Epithelial cell of prostate (primary cell): Measurements from ENCODE around the gene EYA4.
"Not testable (repeated sequence)": the region's sequence is repeated elsewhere in the genome, so short reads cannot be mapped to it uniquely, and the experiment has no call there.

Experiments used
- DNase-seq: peaks from one replicate; pipeline ENCODE4 v3.0.0-alpha.2; 2011; ENCODE audit warnings: low read depth, low spot score
- H3K27ac ChIP-seq: fragments of 450-650 bp; 2 replicates; pipeline ENCODE4 v1.5.1; 2017; ENCODE audit warnings: mild to moderate bottlenecking

Gene EYA4

DNA sequence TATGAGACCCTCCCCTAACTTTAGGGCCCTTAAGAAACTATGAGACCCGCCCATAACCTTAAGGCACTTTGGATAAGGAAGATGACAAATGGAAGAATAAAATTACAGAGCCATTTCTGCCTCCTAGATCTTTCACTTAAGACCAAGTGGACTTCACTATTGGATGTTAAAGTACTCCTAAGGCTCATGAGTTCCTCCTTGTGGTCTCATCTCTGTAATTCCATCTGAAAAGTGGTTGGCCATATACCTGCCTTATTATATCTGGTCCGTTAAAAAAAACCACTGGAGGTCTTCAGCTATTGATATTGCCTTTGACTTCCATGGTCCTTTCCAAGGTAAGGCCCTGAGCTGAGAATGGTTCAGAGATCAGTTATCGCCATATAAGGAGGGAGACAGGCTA, 310.3 kb downstream of the EYA4 start:
- no peak for DNase-seq
- H3K27ac ChIP-seq, result no peak overlapping the region

DNA sequence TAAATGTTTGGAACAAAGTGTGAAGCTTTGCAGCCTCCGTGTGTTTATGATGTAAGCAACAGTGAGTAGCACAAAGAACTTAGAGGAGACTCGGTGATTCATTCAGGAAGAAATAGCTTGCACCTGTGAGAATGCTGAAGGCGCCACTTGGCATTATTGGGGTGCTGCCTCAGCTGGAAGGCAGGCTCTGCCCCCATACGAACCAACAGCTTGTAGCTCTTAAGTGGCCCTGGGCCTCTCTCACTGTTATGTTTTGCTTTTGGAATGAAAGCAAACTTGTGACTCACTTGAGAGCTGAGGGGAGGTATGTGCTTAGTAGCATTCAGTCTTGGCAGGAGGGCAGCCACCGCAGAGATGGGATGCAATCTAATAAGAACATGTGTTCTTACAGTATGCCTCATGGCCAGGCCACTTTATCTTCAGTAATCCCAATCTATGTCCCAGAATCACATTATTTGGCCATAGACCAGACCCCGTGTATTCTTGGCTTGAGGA, 310.7 kb downstream of the EYA4 start:
- no peak overlapping the region for H3K27ac ChIP-seq
- DNase-seq, result no peak

DNA sequence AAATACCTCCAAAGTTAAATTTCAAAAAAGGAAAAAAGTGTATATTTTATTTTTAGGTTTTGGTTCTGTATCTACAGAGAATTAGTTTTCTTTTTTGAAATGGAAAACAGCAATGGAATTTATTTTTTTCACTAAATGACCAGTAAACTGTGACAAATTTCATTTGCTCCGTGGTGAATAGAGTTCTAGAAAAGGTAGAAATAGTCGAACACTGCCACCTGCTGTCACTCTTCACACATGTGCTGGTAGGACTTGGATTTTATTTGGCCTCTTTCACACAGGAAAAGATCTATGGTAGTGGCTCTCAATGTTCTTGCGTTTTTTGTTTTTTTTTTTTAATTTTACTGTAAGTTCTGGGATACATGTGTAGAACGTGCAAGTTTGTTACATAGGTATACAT, 312.5 kb downstream of the EYA4 start:
- DNase-seq, result no peak
- H3K27ac ChIP-seq, result no peak overlapping the region

DNA sequence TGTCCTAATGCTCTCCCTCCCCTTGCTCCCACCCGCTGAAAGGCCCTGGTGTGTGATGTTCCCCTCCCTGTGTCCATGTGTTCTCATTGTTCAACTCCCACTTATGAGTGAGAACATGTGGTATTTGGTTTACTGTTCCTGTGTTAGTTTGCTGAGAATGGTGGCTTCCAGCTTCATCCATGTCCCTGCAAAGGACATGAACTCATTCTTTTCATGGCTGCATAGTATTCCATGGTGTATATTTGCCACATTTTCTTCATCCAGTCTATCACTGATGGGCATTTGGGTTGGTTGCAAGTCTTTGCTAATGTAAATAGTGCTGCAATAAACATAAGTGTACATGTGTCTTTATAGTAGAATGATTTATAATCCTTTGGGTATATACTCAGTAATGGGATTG, 313.0 kb downstream of the EYA4 start:
- not testable (repeated sequence) for DNase-seq, H3K27ac ChIP-seq

DNA sequence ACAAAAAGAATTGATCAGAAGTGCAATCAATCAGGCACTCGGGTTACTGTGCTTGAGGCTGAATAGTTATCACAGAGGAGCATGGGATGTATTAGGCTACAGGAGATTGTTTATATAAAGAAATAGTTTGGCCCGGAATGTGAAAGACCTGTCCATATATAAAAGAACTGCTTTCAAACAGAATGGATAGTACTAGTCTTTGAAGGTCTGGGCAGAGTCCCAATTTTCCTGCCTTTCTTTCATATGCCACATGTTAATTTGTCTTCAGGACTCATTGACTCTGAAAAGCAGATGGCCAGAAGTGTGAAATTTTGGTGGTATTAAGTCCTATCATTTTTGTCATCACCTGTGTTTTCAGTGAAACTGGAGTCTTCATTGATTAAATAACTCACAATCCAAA, 314.5 kb downstream of the EYA4 start:
- no peak overlapping the region for H3K27ac ChIP-seq
- DNase-seq, result no peak

DNA sequence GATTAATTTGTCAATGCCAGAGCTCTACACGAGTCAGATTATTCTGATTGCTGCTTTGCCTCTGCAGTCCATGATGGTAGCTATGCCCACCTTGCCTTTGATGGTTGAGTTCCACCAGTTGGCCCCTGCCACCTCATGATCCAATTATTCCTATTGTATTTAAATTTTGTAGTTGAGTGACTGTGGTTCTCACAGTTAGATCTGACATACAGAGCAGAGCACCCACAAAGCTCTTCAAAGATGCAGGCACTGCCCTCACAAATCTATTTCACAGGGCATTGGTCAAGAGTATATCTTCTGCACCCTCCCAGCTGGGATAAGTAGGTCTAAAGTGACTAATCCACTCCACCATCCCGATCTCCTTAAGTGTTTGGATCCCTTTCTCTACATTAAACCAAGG, 318.8 kb downstream of the EYA4 start:
- DNase-seq, result no peak
- no peak overlapping the region for H3K27ac ChIP-seq

DNA sequence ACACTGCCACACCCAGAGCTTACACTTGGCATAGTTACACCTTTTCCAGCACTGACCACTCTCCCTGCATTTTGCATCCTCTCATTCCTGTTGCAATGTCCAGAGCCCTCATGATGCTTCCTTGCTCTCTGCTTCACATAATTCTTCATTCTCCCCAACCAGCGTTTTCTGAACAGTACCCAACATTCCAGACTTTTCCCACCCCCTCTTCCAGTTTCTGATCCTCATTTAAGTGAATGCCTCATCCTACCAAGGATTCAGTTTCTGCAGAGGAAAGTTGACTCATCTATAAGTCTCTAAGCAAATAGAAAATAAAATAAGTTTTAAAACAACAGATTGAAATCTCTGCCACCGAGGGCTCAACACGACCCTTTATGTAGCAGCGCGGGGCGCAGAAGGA, 326.5 kb downstream of the EYA4 start:
- DNase-seq, result no peak
- H3K27ac ChIP-seq, result no peak overlapping the region

DNA sequence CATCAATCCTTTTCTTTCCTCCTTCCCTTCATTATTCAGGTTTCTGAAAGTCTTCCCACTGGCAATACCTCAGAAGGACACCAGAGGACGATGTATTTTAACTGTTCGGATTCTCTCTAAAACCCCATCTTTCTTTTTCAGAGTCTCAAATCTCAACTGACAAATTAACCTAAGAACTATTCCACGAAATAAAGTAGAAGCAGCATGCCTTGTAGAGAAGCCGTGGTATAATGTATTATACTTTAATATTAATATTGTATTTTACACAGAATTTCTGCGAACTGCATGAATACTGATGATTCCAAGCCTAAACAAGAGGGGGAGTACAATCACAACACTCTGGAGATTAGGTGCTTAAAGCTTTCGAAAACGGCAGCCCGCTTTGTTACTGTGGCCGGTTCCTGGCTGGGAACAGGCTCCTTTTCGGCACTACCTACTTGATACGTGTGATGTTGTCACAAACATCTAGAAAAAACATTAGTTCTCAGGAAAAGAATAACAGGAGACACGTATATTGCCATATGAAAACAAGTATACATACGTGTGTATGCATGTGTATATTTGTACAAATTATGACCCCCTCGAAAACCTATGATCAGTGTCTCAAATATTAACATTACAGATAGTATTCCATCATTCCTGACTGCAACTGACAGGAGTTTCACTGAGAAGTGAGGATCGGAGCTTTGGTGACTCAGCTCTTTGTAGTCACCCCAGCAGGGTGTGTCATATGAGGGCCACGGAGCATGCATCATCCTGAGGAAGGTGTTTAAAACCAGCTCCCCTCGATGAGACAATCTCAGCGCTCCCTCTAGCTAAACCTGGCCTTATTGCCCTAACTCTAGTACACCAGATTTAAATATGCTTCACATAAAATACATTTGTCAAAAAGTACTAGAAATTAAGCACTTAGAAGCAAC, 328.1 kb downstream of the EYA4 start:
- H3K27ac ChIP-seq, result peak overlapping the region; percentile 77
- peak; percentile 88 for DNase-seq

DNA sequence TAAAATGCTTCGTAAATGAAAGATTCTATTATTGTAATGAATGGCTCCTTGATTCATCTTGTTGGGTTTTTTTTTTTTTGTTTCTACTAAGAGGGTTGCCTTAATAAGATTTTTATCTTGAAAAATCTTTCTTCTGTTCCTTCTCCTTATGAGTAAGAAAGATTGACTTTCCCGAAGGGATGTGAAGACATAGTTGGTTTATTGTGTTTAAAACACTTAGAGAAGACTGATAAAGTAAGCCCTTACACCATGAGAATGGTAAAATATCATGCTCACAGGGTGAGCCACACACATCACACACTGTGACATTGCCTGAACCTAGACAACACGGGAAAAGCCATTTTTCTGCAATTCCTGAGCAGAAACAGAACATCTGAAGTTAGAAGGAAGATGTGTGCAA, 330.5 kb downstream of the EYA4 start:
- no peak overlapping the region for H3K27ac ChIP-seq
- no peak for DNase-seq

DNA sequence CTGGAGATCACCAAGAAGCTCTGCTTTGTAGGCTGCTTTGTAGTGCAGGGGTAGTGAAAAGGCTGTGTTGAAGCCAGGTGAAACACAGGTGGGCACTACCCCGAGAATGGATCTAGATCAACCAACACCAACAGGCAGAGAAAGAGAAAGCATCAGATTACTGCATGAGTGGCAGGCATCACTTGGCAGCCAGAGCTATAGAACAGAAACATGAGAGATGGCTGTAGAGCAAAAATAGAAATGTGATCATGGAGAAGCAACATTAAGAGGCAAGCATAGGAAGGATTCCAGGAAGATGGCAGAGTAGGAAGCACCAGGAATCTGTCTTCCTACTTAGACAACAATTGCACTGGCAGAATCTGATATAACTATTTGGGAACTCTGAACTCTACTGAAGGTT, 336.7 kb downstream of the EYA4 start:
- no peak for DNase-seq

More for the DNA sequence above, 336.7 kb downstream of the EYA4 start:
- no peak overlapping the region for H3K27ac ChIP-seq
